Activated CD8-positive, alpha-beta memory T cell treated with anti-CD3 and anti-CD28 coated beads, Interleukin-2, amount 10 ng/mL, durations not matched to agents 7 days and 5 days (primary cell): Measurements from ENCODE around the gene OTUD1. TPM values are rescaled to one million over a fixed set of nuclear protein-coding genes. Genes with fewer than 3 reads are reported as not detected.

Experiments used
- microRNA-seq: library from miRNA; unstranded; fragments of <30 nt; microRNA quantifications from one replicate; pipeline ENCODE4 v1.2.0, GENCODE V29; 2022
- total RNA-seq, 2 experiments: library from RNA; stranded (reverse); gene quantifications; one replicate each; pipeline ENCODE4 v1.2.3, GENCODE V29; 2021

OTUD1 gene
- total RNA-seq, 2 experiments from 2014 or later = 11.2 to 16.1 TPM

Small RNA genes within 50 kb of the gene (microRNA-seq; reads per million reads assigned to microRNA genes)
- not detected for gene MIR1254-2

Other genes with a start within 250 kb of the OTUD1 start
- not detected for gene PTF1A, start 246.8 kb upstream of the OTUD1 start, total RNA-seq
- gene C10orf67, start 94.3 kb upstream of the OTUD1 start, total RNA-seq = under 1 TPM in 1 of 2 experiments, not detected in 1; 0.07 TPM